ENCODE measurements around the gene GRIP2.

DNA sequence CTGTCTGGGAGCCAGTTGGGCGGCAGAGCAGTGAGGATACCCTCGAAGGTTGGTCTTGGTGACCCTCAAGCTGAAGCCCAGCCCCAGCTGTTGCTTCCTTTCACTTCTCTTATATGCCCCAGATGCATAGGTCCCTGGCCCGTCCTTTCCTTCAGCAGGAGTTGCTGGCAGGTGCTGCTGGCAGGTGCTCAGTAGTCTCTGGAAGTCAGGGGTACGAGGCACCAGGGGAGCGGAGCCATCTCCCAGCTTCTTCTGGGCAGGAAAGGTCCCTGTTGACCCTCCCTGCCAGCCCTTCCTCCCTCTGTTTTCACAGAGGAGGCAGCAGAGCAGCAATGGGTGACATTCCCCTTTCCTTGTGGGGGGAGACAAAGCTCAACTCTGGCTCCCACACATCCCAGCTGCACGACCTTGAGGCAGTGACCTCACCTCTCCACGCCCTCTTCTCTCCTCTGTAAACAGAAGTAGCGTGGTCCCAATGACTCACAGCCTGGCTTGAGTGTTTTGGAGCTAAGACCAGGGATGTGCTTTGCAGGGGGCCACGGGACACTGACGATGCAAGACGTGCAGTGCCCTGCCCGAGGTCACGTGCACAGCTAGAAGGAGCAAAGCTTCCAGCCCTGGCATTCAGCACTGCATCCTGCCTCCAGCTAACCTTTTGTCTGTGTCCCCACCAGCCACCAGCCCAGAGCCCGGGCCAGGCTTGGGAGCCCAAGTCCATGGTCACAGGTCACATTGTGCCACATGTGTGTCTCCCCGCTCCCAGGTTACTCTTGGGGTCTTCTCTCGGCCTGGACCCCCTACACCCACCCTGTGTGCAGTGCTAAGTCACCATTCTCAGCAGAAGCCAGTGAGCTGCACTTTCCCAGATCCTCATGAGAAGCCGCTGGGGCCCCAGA lies 88.0 kb downstream of the GRIP2 start:
- TF ChIP-seq, protein P1, sequence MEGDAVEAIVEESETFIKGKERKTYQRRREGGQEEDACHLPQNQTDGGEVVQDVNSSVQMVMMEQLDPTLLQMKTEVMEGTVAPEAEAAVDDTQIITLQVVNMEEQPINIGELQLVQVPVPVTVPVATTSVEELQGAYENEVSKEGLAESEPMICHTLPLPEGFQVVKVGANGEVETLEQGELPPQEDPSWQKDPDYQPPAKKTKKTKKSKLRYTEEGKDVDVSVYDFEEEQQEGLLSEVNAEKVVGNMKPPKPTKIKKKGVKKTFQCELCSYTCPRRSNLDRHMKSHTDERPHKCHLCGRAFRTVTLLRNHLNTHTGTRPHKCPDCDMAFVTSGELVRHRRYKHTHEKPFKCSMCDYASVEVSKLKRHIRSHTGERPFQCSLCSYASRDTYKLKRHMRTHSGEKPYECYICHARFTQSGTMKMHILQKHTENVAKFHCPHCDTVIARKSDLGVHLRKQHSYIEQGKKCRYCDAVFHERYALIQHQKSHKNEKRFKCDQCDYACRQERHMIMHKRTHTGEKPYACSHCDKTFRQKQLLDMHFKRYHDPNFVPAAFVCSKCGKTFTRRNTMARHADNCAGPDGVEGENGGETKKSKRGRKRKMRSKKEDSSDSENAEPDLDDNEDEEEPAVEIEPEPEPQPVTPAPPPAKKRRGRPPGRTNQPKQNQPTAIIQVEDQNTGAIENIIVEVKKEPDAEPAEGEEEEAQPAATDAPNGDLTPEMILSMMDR (IDR thresholded peaks at IDR 0.05), result no peak
- no peak for TF ChIP-seq EZH2 (IDR thresholded peaks at IDR 0.05)
